Esophagus muscularis mucosa (tissue), 3 donors: ENCODE results near the gene ZBTB7C.

ENCODE experiments used
- POLR2A ChIP-seq: fragments of 450-650 bp; IDR thresholded peaks from one replicate; pipeline ENCODE4 v1.6.1; 2017; ENCODE audit warnings: antibody characterized with exemption, moderate library complexity, mild to moderate bottlenecking, low read depth
- TF ChIP-seq, protein P1 (sequence below), 3 experiments: fragments of 200-600 bp in 2 of 3; fragments of 450-650 bp in 1 of 3; sonication (generic) in 2 of 3; IDR thresholded peaks; one replicate each; pipeline ENCODE4 v1.5.1; 2017 to 2019; ENCODE audit warnings: antibody characterized with exemption in 3 of 3, mild to moderate bottlenecking in 2 of 3, moderate library complexity in 1 of 3

- TF ChIP-seq, protein P1, sequence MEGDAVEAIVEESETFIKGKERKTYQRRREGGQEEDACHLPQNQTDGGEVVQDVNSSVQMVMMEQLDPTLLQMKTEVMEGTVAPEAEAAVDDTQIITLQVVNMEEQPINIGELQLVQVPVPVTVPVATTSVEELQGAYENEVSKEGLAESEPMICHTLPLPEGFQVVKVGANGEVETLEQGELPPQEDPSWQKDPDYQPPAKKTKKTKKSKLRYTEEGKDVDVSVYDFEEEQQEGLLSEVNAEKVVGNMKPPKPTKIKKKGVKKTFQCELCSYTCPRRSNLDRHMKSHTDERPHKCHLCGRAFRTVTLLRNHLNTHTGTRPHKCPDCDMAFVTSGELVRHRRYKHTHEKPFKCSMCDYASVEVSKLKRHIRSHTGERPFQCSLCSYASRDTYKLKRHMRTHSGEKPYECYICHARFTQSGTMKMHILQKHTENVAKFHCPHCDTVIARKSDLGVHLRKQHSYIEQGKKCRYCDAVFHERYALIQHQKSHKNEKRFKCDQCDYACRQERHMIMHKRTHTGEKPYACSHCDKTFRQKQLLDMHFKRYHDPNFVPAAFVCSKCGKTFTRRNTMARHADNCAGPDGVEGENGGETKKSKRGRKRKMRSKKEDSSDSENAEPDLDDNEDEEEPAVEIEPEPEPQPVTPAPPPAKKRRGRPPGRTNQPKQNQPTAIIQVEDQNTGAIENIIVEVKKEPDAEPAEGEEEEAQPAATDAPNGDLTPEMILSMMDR (IDR thresholded peaks at IDR 0.05) = no peak
- TF ChIP-seq POLR2A = no peak
These were observed 246.0 kb downstream of the ZBTB7C start for GRCh38 chr18:48162956-48163737.
